Body of pancreas (tissue), 4 donors: ENCODE measurements around the gene CYGB.

ENCODE experiments used
- POLR2A ChIP-seq, 3 donors: fragments of 450-650 bp; IDR thresholded peaks; one replicate each; pipeline ENCODE4 v1.6.1; 2016; ENCODE audit warnings: antibody characterized with exemption in 3 of 3, mild to moderate bottlenecking in 2 of 3
- TF ChIP-seq, protein P1 (sequence below), 7 experiments: fragments of 450-650 bp in 4 of 7; fragments of 200-600 bp in 3 of 7; sonication (generic) in 3 of 7; IDR thresholded peaks; one replicate each; pipeline ENCODE4 v1.5.1; 2016 to 2019; ENCODE audit warnings: antibody characterized with exemption in 7 of 7

DNA sequence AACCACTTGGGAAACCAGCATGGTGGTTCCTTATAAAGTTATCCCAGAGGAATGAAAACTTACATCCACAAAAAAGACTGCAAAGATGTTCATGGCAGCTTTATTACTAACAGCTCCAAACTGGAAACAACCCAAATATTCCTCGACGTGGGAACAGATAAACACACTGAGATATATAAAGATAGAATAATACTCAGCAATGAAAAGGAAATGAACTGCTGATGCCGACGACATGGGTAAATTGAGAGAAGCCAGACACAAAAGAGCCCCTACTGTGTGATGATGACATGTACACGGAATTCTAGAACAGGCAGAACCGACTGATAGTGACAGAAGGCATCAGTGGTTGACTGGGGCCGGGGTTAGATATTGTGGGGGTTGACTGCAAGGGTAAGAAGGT lies 12.0 kb upstream of the CYGB start:
- TF ChIP-seq POLR2A (IDR thresholded peaks at IDR 0.05): no peak
- TF ChIP-seq, protein P1, sequence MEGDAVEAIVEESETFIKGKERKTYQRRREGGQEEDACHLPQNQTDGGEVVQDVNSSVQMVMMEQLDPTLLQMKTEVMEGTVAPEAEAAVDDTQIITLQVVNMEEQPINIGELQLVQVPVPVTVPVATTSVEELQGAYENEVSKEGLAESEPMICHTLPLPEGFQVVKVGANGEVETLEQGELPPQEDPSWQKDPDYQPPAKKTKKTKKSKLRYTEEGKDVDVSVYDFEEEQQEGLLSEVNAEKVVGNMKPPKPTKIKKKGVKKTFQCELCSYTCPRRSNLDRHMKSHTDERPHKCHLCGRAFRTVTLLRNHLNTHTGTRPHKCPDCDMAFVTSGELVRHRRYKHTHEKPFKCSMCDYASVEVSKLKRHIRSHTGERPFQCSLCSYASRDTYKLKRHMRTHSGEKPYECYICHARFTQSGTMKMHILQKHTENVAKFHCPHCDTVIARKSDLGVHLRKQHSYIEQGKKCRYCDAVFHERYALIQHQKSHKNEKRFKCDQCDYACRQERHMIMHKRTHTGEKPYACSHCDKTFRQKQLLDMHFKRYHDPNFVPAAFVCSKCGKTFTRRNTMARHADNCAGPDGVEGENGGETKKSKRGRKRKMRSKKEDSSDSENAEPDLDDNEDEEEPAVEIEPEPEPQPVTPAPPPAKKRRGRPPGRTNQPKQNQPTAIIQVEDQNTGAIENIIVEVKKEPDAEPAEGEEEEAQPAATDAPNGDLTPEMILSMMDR (IDR thresholded peaks at IDR 0.05): no peak
